ENCODE measurements around the gene HCN1.

Gene HCN1

DNA sequence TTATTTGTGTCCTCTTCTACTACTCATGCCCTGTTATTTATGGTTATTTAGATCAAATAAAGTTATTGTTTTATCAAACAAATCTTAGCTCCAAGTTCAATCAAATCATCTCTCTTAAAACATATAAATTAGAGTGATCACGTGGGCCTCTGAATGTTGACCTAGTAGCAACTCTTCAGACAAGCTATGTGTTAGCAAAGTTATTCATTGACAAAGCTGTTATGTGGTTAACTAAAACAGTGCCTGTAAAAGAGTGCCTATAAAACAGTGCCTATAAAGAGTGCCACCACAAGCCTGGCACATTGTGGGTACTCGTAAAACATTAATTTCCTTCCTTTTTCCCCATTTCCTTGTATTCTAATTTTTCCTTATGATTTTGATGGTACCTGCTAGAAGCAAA is 421.9 kb downstream of the HCN1 start:
- no peak for DNase-seq

DNA sequence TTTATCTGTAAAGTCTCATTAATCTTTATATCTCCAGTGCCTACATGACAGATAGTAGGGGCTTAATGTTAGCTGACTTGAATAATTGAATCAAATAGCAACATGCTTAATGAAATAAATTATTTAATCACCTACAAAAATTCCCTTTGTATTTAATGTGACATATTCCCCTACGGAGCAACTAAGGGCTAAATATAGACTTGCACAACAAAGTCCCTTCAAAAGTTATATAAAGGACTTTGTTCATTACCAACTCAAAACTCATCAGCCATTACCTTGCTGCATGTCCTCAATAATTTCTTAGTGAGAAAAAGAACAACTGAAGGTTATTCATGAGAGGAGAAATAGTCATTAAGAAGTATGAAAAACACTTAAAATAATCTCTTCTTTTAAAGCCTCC is 424.6 kb downstream of the HCN1 start:
- no peak for DNase-seq

DNA sequence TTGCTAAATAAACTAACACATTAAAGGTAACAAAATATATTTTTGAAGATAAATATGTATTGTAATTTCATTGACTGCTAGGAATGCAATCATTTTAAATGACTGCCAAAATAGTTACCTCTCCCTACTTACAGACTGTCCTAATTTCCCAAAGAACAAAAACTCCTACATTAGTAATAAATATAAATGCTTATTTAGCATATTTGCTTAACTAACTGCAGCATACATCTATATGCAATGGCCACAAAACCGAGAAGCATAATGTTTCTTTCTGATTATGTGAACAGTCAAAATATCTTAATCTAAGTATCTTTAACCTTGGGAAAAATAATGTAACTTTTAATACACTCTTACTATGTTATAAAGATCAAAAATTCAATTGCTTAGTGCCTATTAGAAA is 431.7 kb downstream of the HCN1 start:
- no peak for DNase-seq

DNA sequence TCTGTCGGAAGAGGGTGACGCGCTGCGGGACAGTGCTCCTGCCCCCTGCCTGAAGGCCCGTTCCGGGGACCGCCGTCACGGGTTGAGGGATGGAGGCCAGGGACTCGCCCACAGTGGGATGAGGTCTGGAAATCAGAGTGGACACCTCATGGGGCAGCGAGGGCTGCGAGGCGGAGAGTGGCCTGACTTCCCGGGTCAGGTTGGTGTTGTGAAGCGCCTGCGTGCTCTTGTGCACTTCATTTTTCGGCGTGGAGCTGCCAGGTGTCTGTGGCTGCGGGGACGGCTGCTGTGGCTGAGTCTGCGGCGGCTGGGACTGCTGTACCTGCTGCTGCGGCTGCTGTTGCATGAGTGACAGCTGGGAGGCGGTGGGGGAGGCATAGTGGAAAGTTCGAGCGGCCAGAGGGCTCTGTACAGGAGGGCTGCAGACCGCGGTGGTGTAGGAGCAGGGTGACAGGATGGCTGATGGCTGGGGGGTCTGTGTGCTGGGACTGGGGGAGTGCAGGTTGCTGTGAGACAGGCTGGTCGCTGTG is 434.1 kb downstream of the HCN1 start:
- DNase-seq: no peak

DNA sequence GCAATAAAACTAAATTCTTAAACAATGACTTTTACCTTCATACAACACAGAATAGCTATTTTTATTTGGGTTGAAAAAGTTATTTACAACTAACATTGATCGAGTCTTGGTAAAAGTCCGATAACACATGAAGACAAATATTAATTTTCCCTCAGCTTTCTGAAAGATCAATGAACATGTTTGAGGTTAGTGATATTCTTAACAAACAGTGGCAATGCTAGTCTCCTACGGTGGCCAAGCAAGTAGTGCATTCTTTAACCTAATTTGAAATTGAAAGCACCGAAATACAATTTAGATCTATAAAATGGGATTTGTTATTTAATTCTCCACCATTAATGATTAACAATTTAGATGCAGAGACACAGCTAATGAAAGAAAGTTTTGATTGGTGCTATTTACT is 435.1 kb downstream of the HCN1 start:
- DNase-seq: no peak

GRCh38 chr5:45260292-45260691 is 435.9 kb downstream of the HCN1 start:
- no peak for DNase-seq

DNA sequence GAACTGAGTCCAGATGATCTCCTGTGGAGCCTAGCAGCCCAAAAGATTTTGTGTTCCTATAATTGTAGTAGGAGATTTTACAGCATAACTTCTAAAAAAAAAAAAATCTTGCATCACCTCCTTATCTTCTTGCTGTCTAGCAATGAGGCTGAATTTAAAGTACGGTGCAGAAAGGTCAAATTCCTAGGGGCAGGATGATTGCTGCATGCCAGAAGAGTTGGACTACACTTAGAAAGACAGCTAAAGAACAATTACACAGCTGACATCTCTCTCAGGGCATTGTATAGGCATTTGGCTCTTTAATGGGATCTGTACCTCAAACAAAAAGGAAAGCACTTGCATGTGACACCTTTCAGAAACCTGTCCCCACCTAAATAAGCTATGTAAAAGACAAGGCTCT is 443.2 kb downstream of the HCN1 start:
- no peak for DNase-seq

DNA sequence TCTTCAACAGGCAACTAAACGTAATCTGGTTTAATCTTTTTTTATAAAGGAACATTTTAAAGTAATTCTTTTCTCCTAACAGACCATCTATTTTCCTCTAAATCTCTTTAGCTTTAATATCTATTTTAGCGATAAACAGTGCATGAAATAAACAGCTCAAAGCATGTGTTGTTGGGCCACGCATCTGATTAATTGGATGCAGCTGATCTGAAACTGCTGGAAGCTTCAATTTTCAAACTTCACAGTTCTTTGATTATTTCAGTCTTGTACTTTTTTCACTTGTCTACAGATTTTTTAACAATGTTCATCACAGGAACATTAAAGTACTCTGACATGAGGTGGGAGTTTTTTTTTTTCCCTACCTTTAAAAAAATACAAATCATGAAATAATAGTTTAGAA is 443.6 kb downstream of the HCN1 start:
- no peak for DNase-seq

DNA sequence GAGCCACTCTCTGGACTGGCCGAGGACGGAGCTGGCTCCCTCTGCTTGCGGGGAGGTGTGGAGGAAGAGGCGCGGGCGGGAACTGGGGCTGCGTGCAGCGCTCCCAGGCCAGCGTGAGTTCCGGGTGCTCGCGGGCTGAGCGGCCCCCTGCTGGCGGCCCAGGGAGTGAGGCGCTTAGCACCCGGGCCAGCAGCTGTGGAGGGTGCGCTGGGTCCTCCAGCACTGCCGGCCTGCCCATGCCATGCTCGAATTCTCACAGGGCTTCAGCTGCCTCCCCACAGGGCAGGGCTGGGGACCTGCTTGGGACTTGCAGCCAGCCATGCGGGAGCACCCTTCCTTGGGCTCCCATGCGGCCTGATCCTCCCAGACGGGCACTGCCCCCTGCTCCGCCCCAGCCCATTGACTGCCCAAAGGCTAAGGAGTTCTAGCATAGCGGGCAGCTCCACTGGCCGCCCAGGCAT is 470.6 kb downstream of the HCN1 start:
- no peak for DNase-seq

DNA sequence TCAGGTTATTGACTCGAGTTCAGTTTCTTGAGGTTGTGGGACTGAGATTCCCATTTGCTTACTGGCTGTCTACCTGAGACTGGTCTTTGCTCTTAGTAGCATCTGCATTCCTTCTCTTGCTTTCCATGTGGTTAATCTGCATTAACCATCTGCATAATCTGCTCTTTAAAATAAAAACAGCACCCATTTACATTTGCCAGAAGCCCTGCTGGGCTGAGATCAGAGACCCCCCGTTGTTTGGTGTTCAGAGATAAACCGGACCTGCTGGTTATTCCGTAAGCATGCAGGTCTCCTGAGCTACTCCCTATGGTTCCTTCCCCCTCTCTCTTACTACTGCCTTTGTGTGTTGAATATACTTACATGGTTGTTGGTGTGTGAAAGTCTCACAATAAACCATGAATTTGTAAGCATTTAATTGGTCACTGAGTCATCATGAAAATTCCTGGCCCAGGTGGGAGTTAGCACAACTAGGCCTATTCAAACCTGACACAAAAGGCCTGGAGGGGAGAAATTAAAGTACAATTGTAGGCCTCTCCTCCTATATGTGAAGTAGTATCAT is 490.7 kb downstream of the HCN1 start:
- no peak for DNase-seq
